Measurements from ENCODE around the gene ACP5. TPM values are rescaled to one million over a fixed set of nuclear protein-coding genes. Genes with fewer than 3 reads are reported as not detected.

Gene ACP5
- total RNA-seq (2021; fragmentation: NEBNext Ultra II Directional; extraction: Animal tissue kit (Norgen Biotek cat#: 25700)) (8.3 and 9.0 TPM in 2 replicates), polyA plus RNA-seq (2011; rRNA removed) (14.3 and 16.5 TPM in 2 replicates), polyA minus RNA-seq (2011; rRNA and poly(A)+ RNA removed) (9.4 and 11.3 TPM in 2 replicates)
- polyA plus RNA-seq (2011; cell fraction: cytosol; rRNA removed), result 16.1 TPM
- 18.6 TPM for polyA plus RNA-seq (2011; cell fraction: nucleus; rRNA removed)
- polyA plus RNA-seq (2012, experiment 1 of 2), result 8.1 to 14.0 TPM (median 11.7 TPM) in 4 replicates
- 13.3 TPM for polyA plus RNA-seq (2012, experiment 2 of 2)
- 17.4 TPM for polyA plus RNA-seq (2013, experiment 1 of 2)
- polyA plus RNA-seq (2013, experiment 2 of 2), result 16.5 TPM
- polyA minus RNA-seq (2011; cell fraction: cytosol; rRNA and poly(A)+ RNA removed), result 5.1 TPM
- 3.4 TPM for polyA minus RNA-seq (2011; cell fraction: nucleus; rRNA and poly(A)+ RNA removed)
- long read RNA-seq, experiment 1, transcript ACP5-202 (6 exons, 1,527 nt), result major isoform, 11 of 21 reads
- long read RNA-seq, experiment 1, partial matches to known transcripts, result 7 of 21 reads
- long read RNA-seq, experiment 1, other reads (novel, unspliced or antisense), result 2 of 21 reads
- long read RNA-seq, experiment 2, partial matches to known transcripts, result 1 of 2 reads
- long read RNA-seq, experiment 2, other reads (novel, unspliced or antisense), result 1 of 2 reads

GRCh38 chr19:11577451-11578257, at the start of gene ACP5:
TSS of gene ACP5 (minus strand) at chr19:11577645. CDS start at chr19:11577317, 328 bp downstream.
- no peaks in the 10 kb centered on the region for H3K36me3 ChIP-seq (ENCODE audit: control insufficient read depth in 2 of 4, insufficient read depth in 4 of 4, low read length in 3 of 4)
- H3K18ac ChIP-seq (ENCODE audit: extremely low read depth, low read length), result peak within 1 kb of the TSS; percentile 83
- no peaks in the 10 kb centered on the region for H3K79me2 ChIP-seq (ENCODE audit: control insufficient read depth in 1 of 2, insufficient read depth in 2 of 2, low read length in 2 of 2)
- no peak within 1 kb of the TSS for H3K27ac ChIP-seq (ENCODE audit: low read depth, low read length)
- ChIA-PET CTCF (ENCODE audit: partially characterized antibody) (interaction anchor here (0.7 to 1.5 kb wide), 4 partner anchors 11 to 35 kb away, joined by 3 to 4 read pairs (median 4); no protein-coding TSS in a partner anchor), POLR2A (ENCODE audit: partially characterized antibody) (interaction anchor here (0.6 to 2.2 kb wide), 4 partner anchors 16 to 23 kb away, joined by 3 to 16 read pairs (median 6); partner anchors contain the start of genes ELOF1 and ZNF627)
- H3K56ac ChIP-seq (replicated peaks; ENCODE audit: insufficient read length, low read depth, low read length), result no peak within 1 kb of the TSS
- no peak within 1 kb of the TSS for H2AK5ac ChIP-seq (ENCODE audit: low read depth, low read length)
- H2BK15ac ChIP-seq (ENCODE audit: low read length), result no peak within 1 kb of the TSS; the same call in 1 of the 2 replicates
- H3K79me1 ChIP-seq (ENCODE audit: low read depth, low read length), result no peaks in the 10 kb centered on the region
- H3K27me3 ChIP-seq (replicated peaks in 1 of 4; ENCODE audit: control insufficient read depth in 3 of 4, extremely low read depth in 1 of 4, insufficient read depth in 3 of 4, low read length in 3 of 4), result peaks cover 0 to 10% (median 6%) of the 10 kb centered on the region in 4 experiments; a peak in 5 of 7 replicates
- H2BK120ac ChIP-seq (replicated peaks; ENCODE audit: low read depth, low read length), result no peak within 1 kb of the TSS
- H3K9ac ChIP-seq (replicated peaks in 1 of 4; ENCODE audit: extremely low read depth in 1 of 4, low read depth in 3 of 4, low read length in 3 of 4), result no peak within 1 kb of the TSS; a peak in 2 of 7 replicates
- H4K8ac ChIP-seq (ENCODE audit: extremely low read depth, insufficient read depth, low read length), result peak within 1 kb of the TSS; percentile 80
- TF ChIP-seq SIRT6 (IDR thresholded peaks at IDR 0.05; ENCODE audit: low read length), result no peak
- H2BK5ac ChIP-seq (ENCODE audit: low read depth, low read length), result peak within 1 kb of the TSS; percentile 47; the same call in 1 of the 2 replicates
- H3K4me3 ChIP-seq (ENCODE audit: extremely low read depth in 1 of 4, insufficient read depth in 2 of 4, low read depth in 3 of 4, low read length in 4 of 4), result peak within 1 kb of the TSS; percentile 30 to 66 (median 64)
- peak within 1 kb of the TSS; percentile 54; the same call in 1 of the 2 replicates for H2AFZ ChIP-seq (ENCODE audit: low read length)
- peak within 1 kb of the TSS; percentile 71 to 94 for H3K4me2 ChIP-seq (ENCODE audit: insufficient read depth in 1 of 2, low read depth in 2 of 2, low read length in 2 of 2)
- peak within 1 kb of the TSS; percentile 77; the same call in 1 of the 2 replicates for H2BK12ac ChIP-seq (ENCODE audit: low read depth, low read length)
- WGBS, 2 experiments (ENCODE audit: extremely low coverage in 1 of 2, insufficient coverage in 1 of 2, insufficient read length in 1 of 2, insufficient replicate concordance in 2 of 2, low coverage in 1 of 2, low lambda C conversion rate in 2 of 2, missing lambda C conversion rate in 1 of 2), result 87% methylated on average over 18 of the region's 18 CpGs; no CpG with 5 or more reads in 1 of the 2 experiments
- 0 out of 2 replicates have a peak within 1 kb of the TSS, but pooled peaks have one; percentile 15 for H2BK20ac ChIP-seq (ENCODE audit: low read length)
- H3K4ac ChIP-seq (replicated peaks; ENCODE audit: insufficient read length, low read depth, low read length), result no peak within 1 kb of the TSS
- no peaks in the 10 kb centered on the region for H3K9me3 ChIP-seq (ENCODE audit: insufficient read depth in 2 of 2, low read depth in 1 of 2, low read length in 1 of 2)
- H3K23ac ChIP-seq (ENCODE audit: insufficient read length), result no peak within 1 kb of the TSS
- no peak within 1 kb of the TSS for H3K14ac ChIP-seq (ENCODE audit: insufficient read length)
- H3K4me1 ChIP-seq (replicated peaks in 1 of 4; ENCODE audit: control insufficient read depth in 3 of 4, insufficient read depth in 4 of 4, low read length in 3 of 4), result peaks cover 0 to 10% (median 6%) of the 10 kb centered on the region in 4 experiments; a peak in 4 of 7 replicates
- H3K23me2 ChIP-seq (ENCODE audit: low read depth, low read length), result peaks cover 6% of the 10 kb centered on the region; the same call in 1 of the 2 replicates
- H4K91ac ChIP-seq (replicated peaks; ENCODE audit: insufficient read length, low read length), result peak within 1 kb of the TSS; percentile 69
- H4K5ac ChIP-seq (ENCODE audit: insufficient read length, low read depth, low read length), result no peak within 1 kb of the TSS
- peaks cover 0 to 2% of the 10 kb centered on the region in 2 experiments for H4K20me1 ChIP-seq (replicated peaks in 1 of 2; ENCODE audit: control insufficient read depth in 1 of 2, insufficient read depth in 2 of 2, low read length in 2 of 2)
- FAIRE-seq (no peak), DNase-seq (ENCODE audit: low read depth in 1 of 2, low spot score in 2 of 2) (peak in 1 of 2 experiments; percentile 47)

Data from H1 (cell line).